PC-9 (cell line): ENCODE results near the gene WNT7A. TPM values are rescaled to one million over a fixed set of nuclear protein-coding genes. Genes with fewer than 3 reads are reported as not detected.

ENCODE experiments used
- BruUV-seq: library from RNA; stranded (reverse); fragments of 400-500 nt; replicated peaks from 2 replicates; lab custom pipeline; 2021; lab: Mats Ljungman, UMichigan
- CTCF ChIA-PET: fragments of 300-600 bp; sonication (Branson Sonifier 250); formaldehyde crosslinking; loops from one replicate; lab custom pipeline; 2022; ENCODE audit warnings: antibody characterized with exemption; lab: Charles Lee
- POLR2A ChIA-PET: fragments of 300-600 bp; sonication (Branson Sonifier 250); formaldehyde crosslinking; loops from one replicate; lab custom pipeline; 2022; ENCODE audit warnings: antibody characterized with exemption; ENCODE audit not compliant: unreplicated experiment; lab: Charles Lee
- DNase-seq, 2 experiments: peaks; one replicate each; pipeline versions ENCODE4 v3.0.0 to v3.0.0-alpha.2; 2015 to 2022; ENCODE audit warnings: mixed read lengths in 1 of 2
- H2AFZ ChIP-seq: fragments of 200-600 bp; sonication (generic); 2 replicates; pipeline ENCODE4 v1.8.1; 2017; ENCODE audit warnings: antibody characterized with exemption
- H3F3A ChIP-seq: fragments of 200-600 bp; sonication (generic); 2 replicates; pipeline ENCODE4 v1.8.1; 2017; ENCODE audit warnings: antibody characterized with exemption, mild to moderate bottlenecking, low read depth; ENCODE audit not compliant: insufficient read depth
- H3K27ac ChIP-seq: fragments of 200-600 bp; sonication (generic); 2 replicates; pipeline ENCODE4 v1.6.1; 2016; ENCODE audit warnings: mixed run types
- H3K27me3 ChIP-seq: fragments of 200-600 bp; sonication (generic); 2 replicates; pipeline ENCODE4 v1.6.1; 2016; ENCODE audit warnings: low read depth, mixed run types; ENCODE audit not compliant: insufficient read depth
- H3K36me3 ChIP-seq: fragments of 200-600 bp; sonication (generic); 2 replicates; pipeline ENCODE4 v1.6.1; 2016; ENCODE audit warnings: low read depth, mixed run types
- H3K4me1 ChIP-seq: fragments of 200-600 bp; sonication (generic); replicated peaks from 2 replicates; pipeline ENCODE4 v1.6.1; 2016; ENCODE audit warnings: mixed run types; ENCODE audit not compliant: insufficient read depth
- H3K4me2 ChIP-seq: fragments of 200-600 bp; sonication (generic); 2 replicates; pipeline ENCODE4 v1.6.1; 2017; ENCODE audit warnings: mixed run types
- H3K4me3 ChIP-seq: fragments of 200-600 bp; sonication (generic); 2 replicates; pipeline ENCODE4 v1.6.1; 2016; ENCODE audit warnings: mixed run types
- H3K79me2 ChIP-seq: fragments of 200-600 bp; sonication (generic); 2 replicates; pipeline ENCODE4 v1.6.1; 2017; ENCODE audit warnings: low read depth, mixed run types
- H3K9me2 ChIP-seq: fragments of 200-600 bp; sonication (generic); 2 replicates; pipeline ENCODE4 v1.8.1; 2017; ENCODE audit warnings: mild to moderate bottlenecking; ENCODE audit not compliant: insufficient read depth
- H3K9me3 ChIP-seq: fragments of 200-600 bp; sonication (generic); 2 replicates; pipeline ENCODE4 v1.8.1; 2016; ENCODE audit warnings: low read depth; ENCODE audit not compliant: insufficient read depth
- H4K20me1 ChIP-seq: fragments of 200-600 bp; sonication (generic); 2 replicates; pipeline ENCODE4 v1.8.1; 2017; ENCODE audit not compliant: insufficient read depth
- CTCF ChIP-seq: fragments of 200-600 bp; sonication (generic); conservative IDR thresholded peaks from 2 replicates; pipeline ENCODE4 v1.6.1; 2017; ENCODE audit warnings: mixed run types, antibody characterized with exemption, mild to moderate bottlenecking, moderate library complexity
- EZH2 ChIP-seq: fragments of 200-600 bp; sonication (generic); IDR thresholded peaks from 2 replicates; pipeline ENCODE4 v1.8.0; 2017; ENCODE audit warnings: antibody characterized with exemption, low read depth
- intact Hi-C: fragments of 100-400 bp; cut with micrococcal nuclease; formaldehyde crosslinking; loops from one replicate; pipeline ENCODE4 v1.10.0; 2022; ENCODE audit not compliant: unreplicated experiment
- total RNA-seq: library from RNA; stranded (reverse); gene quantifications from 2 replicates; pipeline ENCODE4 v1.2.3, GENCODE V29; 2021

The WNT7A gene
- total RNA-seq, 1 experiment from 2014 or later = 6.3 TPM

- no peak overlapping the region for H3K4me3 ChIP-seq
- no peaks in the 10 kb centered on the region for H3K36me3 ChIP-seq
- H3K4me2 ChIP-seq = no peak overlapping the region
- intact Hi-C loops = no loop called here
- peaks cover 17% of the 10 kb centered on the region; the same call in 1 of the 2 replicates for H3F3A ChIP-seq
- no peaks in the 10 kb centered on the region for H3K9me3 ChIP-seq
- no peaks in the 10 kb centered on the region for H3K9me2 ChIP-seq
- CTCF ChIA-PET = interaction anchor here (0.7 kb wide), 1 partner anchor 46 kb away, joined by 3 read pairs; no protein-coding TSS in a partner anchor
- DNase-seq = no peak
- BruUV-seq = no TSS peak
- POLR2A ChIA-PET = no interaction called here
- H3K4me1 ChIP-seq = peaks cover 35% of the 10 kb centered on the region
- no peak overlapping the region for H2AFZ ChIP-seq
- H3K27ac ChIP-seq = no peak overlapping the region
- H3K79me2 ChIP-seq = peaks cover 56% of the 10 kb centered on the region
- no peak for TF ChIP-seq EZH2
- no peak for TF ChIP-seq CTCF
- no peaks in the 10 kb centered on the region for H4K20me1 ChIP-seq
- H3K27me3 ChIP-seq = no peaks in the 10 kb centered on the region
These were observed 47.7 kb downstream of the WNT7A start for GRCh38 chr3:13832130-13832529.

- no peaks in the 10 kb centered on the region for H4K20me1 ChIP-seq
- POLR2A ChIA-PET = no interaction called here
- no peaks in the 10 kb centered on the region for H3K27me3 ChIP-seq
- H3K9me3 ChIP-seq = no peaks in the 10 kb centered on the region
- peaks cover 23% of the 10 kb centered on the region; the same call in 1 of the 2 replicates for H3F3A ChIP-seq
- no peak overlapping the region for H2AFZ ChIP-seq
- H3K79me2 ChIP-seq = peaks cover 62% of the 10 kb centered on the region
- no peak for DNase-seq
- TF ChIP-seq CTCF (no peak), EZH2 (no peak)
- peaks cover 41% of the 10 kb centered on the region for H3K4me1 ChIP-seq
- no peaks in the 10 kb centered on the region for H3K9me2 ChIP-seq
- no peak overlapping the region for H3K4me2 ChIP-seq
- H3K4me3 ChIP-seq = no peak overlapping the region
- 0 out of 2 replicates have a peak, but pooled peaks cover under 1% of the 10 kb centered on the region for H3K36me3 ChIP-seq
- CTCF ChIA-PET = no interaction called here
- intact Hi-C loops = no loop called here
- H3K27ac ChIP-seq = no peak overlapping the region
- BruUV-seq = no TSS peak
These were observed 48.4 kb downstream of the WNT7A start for GRCh38 chr3:13831386-13831996.

DNA sequence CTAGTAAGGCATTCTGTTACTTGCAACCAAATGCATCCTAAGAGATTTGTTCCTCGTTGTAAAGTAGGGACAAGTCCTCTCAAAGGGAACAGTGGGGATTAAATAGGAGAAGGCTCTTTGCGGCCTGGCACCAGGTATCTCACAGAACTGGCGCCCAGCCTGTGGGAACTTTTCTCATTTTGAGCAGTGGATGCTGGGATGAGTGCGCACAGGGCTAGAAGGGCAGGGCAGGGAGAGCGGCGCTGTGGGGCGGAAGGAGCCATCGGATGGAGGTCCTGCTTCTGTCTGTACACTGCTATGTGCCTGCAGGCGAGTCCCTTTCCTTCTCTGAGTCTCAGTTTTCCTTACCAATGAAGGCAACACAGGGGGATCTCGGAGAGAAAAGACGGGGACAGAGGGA is 50.6 kb downstream of the WNT7A start:
- ChIA-PET POLR2A (no interaction called here), CTCF (no interaction called here)
- Histone ChIP-seq H3K4me1 (peaks cover 55% of the 10 kb centered on the region), H3K79me2 (peaks cover 59% of the 10 kb centered on the region), H3K36me3 (0 out of 2 replicates have a peak, but pooled peaks cover 4% of the 10 kb centered on the region), H3K27ac (no peak overlapping the region), H3K9me2 (no peaks in the 10 kb centered on the region), H3K9me3 (no peaks in the 10 kb centered on the region; the same call in 1 of the 2 replicates), H3K27me3 (no peaks in the 10 kb centered on the region), H3K4me2 (no peak overlapping the region), H3K4me3 (no peak overlapping the region), H3F3A (peaks cover 34% of the 10 kb centered on the region; the same call in 1 of the 2 replicates), H4K20me1 (no peaks in the 10 kb centered on the region), H2AFZ (no peak overlapping the region)
- intact Hi-C loops = no loop called here
- DNase-seq = no peak
- no peak for TF ChIP-seq CTCF
- no peak for TF ChIP-seq EZH2
- no TSS peak for BruUV-seq
